OCI-LY7 (cell line): ENCODE data around the gene ERO1A. TPM values are rescaled to one million over a fixed set of nuclear protein-coding genes. Genes with fewer than 3 reads are reported as not detected.

ENCODE experiments used
- BruUV-seq: library from RNA; stranded (reverse); fragments of 400-500 nt; replicated peaks from 2 replicates; lab custom pipeline; 2021; lab: Mats Ljungman, UMichigan
- CTCF ChIA-PET: fragments of 300-600 bp; sonication (Branson Sonifier 250); formaldehyde crosslinking; loops from one replicate; lab custom pipeline; 2022; ENCODE audit warnings: antibody characterized with exemption; ENCODE audit not compliant: unreplicated experiment; lab: Charles Lee
- POLR2A ChIA-PET: fragments of 300-600 bp; sonication (Branson Sonifier 250); formaldehyde crosslinking; loops from one replicate; lab custom pipeline; 2022; ENCODE audit warnings: antibody characterized with exemption; lab: Charles Lee
- DNase-seq: peaks from one replicate; pipeline ENCODE4 v3.0.0-alpha.2; 2015; ENCODE audit warnings: low spot score
- H2AFZ ChIP-seq: fragments of 200-600 bp; sonication (generic), shearing (Covaris generic); 2 replicates; pipeline ENCODE4 v1.6.1; 2014; ENCODE audit warnings: mild to moderate bottlenecking, antibody characterized with exemption, low read length, moderate library complexity
- H3K27ac ChIP-seq: fragments of 200-600 bp; sonication (generic); 2 replicates; pipeline ENCODE4 v1.5.1; 2014; ENCODE audit warnings: mixed run types, low read depth, mild to moderate bottlenecking, moderate library complexity, low read length, inconsistent platforms; ENCODE audit not compliant: poor library complexity, severe bottlenecking
- H3K36me3 ChIP-seq: fragments of 200-600 bp; sonication (generic); 2 replicates; pipeline ENCODE4 v1.6.1; 2014; ENCODE audit warnings: mild to moderate bottlenecking, antibody characterized with exemption, low read length, moderate library complexity, mixed read lengths; ENCODE audit not compliant: insufficient read depth
- H3K4me1 ChIP-seq: fragments of 200-600 bp; sonication (generic); 2 replicates; pipeline ENCODE4 v1.5.1; 2014; ENCODE audit warnings: mild to moderate bottlenecking, low read length; ENCODE audit not compliant: insufficient read depth, poor library complexity, severe bottlenecking
- H3K4me2 ChIP-seq: fragments of 200-600 bp; sonication (generic); 2 replicates; pipeline ENCODE4 v1.6.1; 2014; ENCODE audit warnings: mild to moderate bottlenecking, low read length
- H3K4me3 ChIP-seq: fragments of 200-600 bp; sonication (generic); 2 replicates; pipeline ENCODE4 v1.5.1; 2014; ENCODE audit warnings: mild to moderate bottlenecking, low read depth, low read length; ENCODE audit not compliant: poor library complexity, severe bottlenecking
- H3K79me2 ChIP-seq: fragments of 200-600 bp; sonication (generic); 2 replicates; pipeline ENCODE4 v1.6.1; 2016; ENCODE audit warnings: low read depth, mild to moderate bottlenecking, low read length, moderate library complexity, mixed read lengths; ENCODE audit not compliant: insufficient read depth
- H3K9me2 ChIP-seq: fragments of 200-600 bp; sonication (generic); 2 replicates; pipeline ENCODE4 v1.6.1; 2016; ENCODE audit warnings: mild to moderate bottlenecking, low read length, mixed read lengths; ENCODE audit not compliant: insufficient read depth
- H3K9me3 ChIP-seq: fragments of 200-600 bp; sonication (generic); 2 replicates; pipeline ENCODE4 v1.6.1; 2014; ENCODE audit warnings: mild to moderate bottlenecking, mixed run types, low read length, mixed read lengths
- H4K20me1 ChIP-seq: fragments of 200-600 bp; sonication (generic); 2 replicates; pipeline ENCODE4 v1.6.1; 2014; ENCODE audit warnings: mild to moderate bottlenecking, antibody characterized with exemption, low read length, moderate library complexity, mixed read lengths; ENCODE audit not compliant: insufficient read depth
- EZH2phosphoT487 ChIP-seq: fragments of 200-600 bp; sonication (generic); IDR thresholded peaks from 2 replicates; pipeline ENCODE4 v1.6.1; 2018; ENCODE audit warnings: low read depth, borderline replicate concordance, mild to moderate bottlenecking, mixed run types, antibody characterized with exemption, low read length, moderate library complexity, mixed read lengths
- intact Hi-C: fragments of 100-400 bp; cut with micrococcal nuclease; formaldehyde crosslinking; loops from one replicate; pipeline ENCODE4 v1.10.0; 2022; ENCODE audit not compliant: unreplicated experiment
- total RNA-seq, 2 experiments: library from RNA; depleted of rRNA in 1 of 2; stranded (reverse); fragments of >200 nt in 1 of 2; shearing (Covaris generic) in 1 of 2; gene quantifications; 2 replicates each; pipeline ENCODE4 v1.2.3, GENCODE V29; 2014 to 2022
- TF ChIP-seq, protein P1 (sequence below): fragments of 200-600 bp; sonication (generic); conservative IDR thresholded peaks from 2 replicates; pipeline ENCODE4 v1.5.1; 2014; ENCODE audit warnings: mild to moderate bottlenecking, antibody characterized with exemption, low read length, moderate library complexity, mixed read lengths

The ERO1A gene
- total RNA-seq, 2 experiments from 2014 or later: 35.2 to 71.5 TPM

DNA sequence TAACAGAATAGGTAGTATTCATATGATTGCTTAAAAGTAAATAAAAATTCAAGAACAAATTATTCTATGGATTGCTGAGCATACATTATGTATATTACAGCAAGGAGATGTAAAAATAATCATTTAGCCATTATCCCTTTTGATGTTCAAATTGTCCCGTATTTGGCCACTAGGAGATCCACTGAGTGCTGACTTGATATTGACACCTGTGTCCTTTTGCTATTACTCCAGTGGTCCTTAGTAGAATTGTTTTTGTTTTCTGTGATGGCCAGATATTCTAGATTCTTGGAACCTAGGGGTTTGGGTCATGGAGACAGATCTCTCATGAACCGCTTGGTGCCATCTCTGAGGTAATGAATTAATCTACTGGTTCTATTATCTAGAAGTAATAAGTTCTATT, 16.8 kb downstream of the ERO1A start:
- ChIA-PET POLR2A (interaction anchor here (0.7 kb wide), 1 partner anchor 13 kb away, joined by 4 read pairs; no protein-coding TSS in a partner anchor), CTCF (no interaction called here)
- no peaks in the 10 kb centered on the region for H4K20me1 ChIP-seq
- H3K27ac ChIP-seq: no peak overlapping the region
- no peaks in the 10 kb centered on the region for H3K4me1 ChIP-seq
- H3K79me2 ChIP-seq: peaks cover 7% of the 10 kb centered on the region; the same call in 1 of the 2 replicates
- H3K4me2 ChIP-seq: no peak overlapping the region
- TF ChIP-seq, protein P1, sequence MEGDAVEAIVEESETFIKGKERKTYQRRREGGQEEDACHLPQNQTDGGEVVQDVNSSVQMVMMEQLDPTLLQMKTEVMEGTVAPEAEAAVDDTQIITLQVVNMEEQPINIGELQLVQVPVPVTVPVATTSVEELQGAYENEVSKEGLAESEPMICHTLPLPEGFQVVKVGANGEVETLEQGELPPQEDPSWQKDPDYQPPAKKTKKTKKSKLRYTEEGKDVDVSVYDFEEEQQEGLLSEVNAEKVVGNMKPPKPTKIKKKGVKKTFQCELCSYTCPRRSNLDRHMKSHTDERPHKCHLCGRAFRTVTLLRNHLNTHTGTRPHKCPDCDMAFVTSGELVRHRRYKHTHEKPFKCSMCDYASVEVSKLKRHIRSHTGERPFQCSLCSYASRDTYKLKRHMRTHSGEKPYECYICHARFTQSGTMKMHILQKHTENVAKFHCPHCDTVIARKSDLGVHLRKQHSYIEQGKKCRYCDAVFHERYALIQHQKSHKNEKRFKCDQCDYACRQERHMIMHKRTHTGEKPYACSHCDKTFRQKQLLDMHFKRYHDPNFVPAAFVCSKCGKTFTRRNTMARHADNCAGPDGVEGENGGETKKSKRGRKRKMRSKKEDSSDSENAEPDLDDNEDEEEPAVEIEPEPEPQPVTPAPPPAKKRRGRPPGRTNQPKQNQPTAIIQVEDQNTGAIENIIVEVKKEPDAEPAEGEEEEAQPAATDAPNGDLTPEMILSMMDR: peak; percentile 72
- no peak for TF ChIP-seq EZH2phosphoT487
- no peak overlapping the region for H3K4me3 ChIP-seq
- H3K9me3 ChIP-seq: no peaks in the 10 kb centered on the region
- peak; percentile 42 for DNase-seq
- H3K36me3 ChIP-seq: peaks cover 67% of the 10 kb centered on the region
- H3K9me2 ChIP-seq: no peaks in the 10 kb centered on the region
- no TSS peak for BruUV-seq
- H2AFZ ChIP-seq: no peak overlapping the region
- intact Hi-C loops: no loop called here

DNA sequence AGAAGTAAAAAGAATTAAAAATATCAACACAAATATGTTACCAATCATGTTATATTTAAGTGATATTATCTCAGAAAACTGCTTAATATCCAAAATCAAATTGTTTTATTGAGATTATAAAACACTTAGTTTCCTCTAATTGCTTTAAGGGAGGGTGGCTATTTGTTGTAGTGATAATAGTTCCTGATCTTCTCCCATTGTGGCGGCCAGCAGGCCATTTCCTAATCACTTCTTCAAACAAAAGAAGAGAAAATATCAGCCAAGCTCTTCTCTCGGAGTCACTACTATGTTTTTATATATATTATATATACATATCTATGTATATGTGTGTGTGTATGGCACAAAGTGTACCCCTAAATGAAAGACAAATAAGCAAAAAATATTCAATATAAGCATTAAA, 31.5 kb downstream of the ERO1A start:
- no peaks in the 10 kb centered on the region for H3K9me3 ChIP-seq
- H3K27ac ChIP-seq: no peak overlapping the region
- DNase-seq: no peak
- no peak overlapping the region for H3K4me3 ChIP-seq
- H3K9me2 ChIP-seq: no peaks in the 10 kb centered on the region
- BruUV-seq: no TSS peak
- no peak overlapping the region for H3K4me2 ChIP-seq
- intact Hi-C loops: no loop called here
- H2AFZ ChIP-seq: no peak overlapping the region
- H3K36me3 ChIP-seq: peaks cover 65% of the 10 kb centered on the region
- H4K20me1 ChIP-seq: no peaks in the 10 kb centered on the region
- no peak for TF ChIP-seq EZH2phosphoT487
- TF ChIP-seq, protein P1: no peak
- POLR2A ChIA-PET: no interaction called here
- CTCF ChIA-PET: no interaction called here
- no peaks in the 10 kb centered on the region for H3K4me1 ChIP-seq
- no peaks in the 10 kb centered on the region for H3K79me2 ChIP-seq

DNA sequence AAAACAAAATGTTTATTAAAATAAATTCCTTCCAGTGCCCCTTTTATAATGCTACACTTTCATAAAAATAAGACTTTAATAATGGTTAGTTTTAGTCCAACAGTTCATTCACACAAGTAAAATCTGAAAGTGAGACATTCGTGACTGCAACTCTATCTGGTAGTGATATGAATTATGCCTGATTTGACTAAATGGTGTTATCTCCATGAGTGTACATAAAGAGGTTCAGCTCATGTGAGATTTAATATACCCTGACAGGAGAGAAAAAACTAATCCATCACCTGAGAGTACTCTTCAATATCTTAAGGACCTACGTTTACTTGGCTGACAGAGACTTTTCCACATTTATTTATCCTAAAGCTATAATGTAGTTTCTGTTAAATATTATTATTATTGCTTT, 34.0 kb downstream of the ERO1A start:
- Histone ChIP-seq H3K4me1 (no peaks in the 10 kb centered on the region), H4K20me1 (no peaks in the 10 kb centered on the region), H3K27ac (no peak overlapping the region), H3K4me3 (no peak overlapping the region), H3K36me3 (peaks cover 73% of the 10 kb centered on the region), H3K9me2 (no peaks in the 10 kb centered on the region), H3K9me3 (no peaks in the 10 kb centered on the region), H2AFZ (no peak overlapping the region), H3K79me2 (no peaks in the 10 kb centered on the region), H3K4me2 (no peak overlapping the region)
- POLR2A ChIA-PET: interaction anchor here (0.6 kb wide), 2 partner anchors 62 to 175 kb away, joined by 3 read pairs; no protein-coding TSS in a partner anchor
- intact Hi-C loops: no loop called here
- no TSS peak for BruUV-seq
- DNase-seq: no peak
- TF ChIP-seq, protein P1: no peak
- no peak for TF ChIP-seq EZH2phosphoT487
- CTCF ChIA-PET: no interaction called here
